ENCODE results near the gene OR13C9. TPM values are rescaled to one million over a fixed set of nuclear protein-coding genes. Genes with fewer than 3 reads are reported as not detected.

OR13C9 gene
- total RNA-seq, 4 donors from 2014 or later, result not detected

DNA sequence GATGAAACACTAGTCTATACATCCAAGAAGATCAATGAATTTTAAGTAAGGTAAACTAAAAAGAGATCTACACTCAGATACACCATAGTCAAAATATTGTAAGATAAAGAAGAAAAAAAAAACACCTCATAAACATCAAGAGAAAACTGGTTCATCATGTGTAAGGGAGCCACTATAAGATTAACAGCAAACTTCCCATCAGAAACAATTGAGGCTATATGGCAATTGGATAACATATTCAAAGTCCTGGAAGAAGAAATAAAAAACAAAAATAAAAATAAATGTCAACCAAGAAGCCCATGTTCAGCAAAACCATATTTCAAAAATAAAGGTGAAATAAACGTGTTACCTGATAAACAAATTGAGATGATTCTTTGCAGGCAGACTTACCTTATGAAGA is 45.4 kb downstream of the OR13C9 start:
- Histone ChIP-seq H3K9me3 (peaks cover 0 to 15% (median 10%) of the 10 kb centered on the region in 4 donors), H3K4me3 (no peak overlapping the region), H3K36me3 (no peaks in the 10 kb centered on the region), H3K4me1 (no peaks in the 10 kb centered on the region), H3K27me3 (no peaks in the 10 kb centered on the region), H3K27ac (replicated peaks in 1 of 4) (no peak overlapping the region)
- TF ChIP-seq EP300 (IDR thresholded peaks at IDR 0.05) (no peak), POLR2AphosphoS5 (IDR thresholded peaks at IDR 0.05) (no peak), POLR2A (IDR thresholded peaks at IDR 0.05; ENCODE audit: low read depth) (no peak)
- TF ChIP-seq, protein P1, sequence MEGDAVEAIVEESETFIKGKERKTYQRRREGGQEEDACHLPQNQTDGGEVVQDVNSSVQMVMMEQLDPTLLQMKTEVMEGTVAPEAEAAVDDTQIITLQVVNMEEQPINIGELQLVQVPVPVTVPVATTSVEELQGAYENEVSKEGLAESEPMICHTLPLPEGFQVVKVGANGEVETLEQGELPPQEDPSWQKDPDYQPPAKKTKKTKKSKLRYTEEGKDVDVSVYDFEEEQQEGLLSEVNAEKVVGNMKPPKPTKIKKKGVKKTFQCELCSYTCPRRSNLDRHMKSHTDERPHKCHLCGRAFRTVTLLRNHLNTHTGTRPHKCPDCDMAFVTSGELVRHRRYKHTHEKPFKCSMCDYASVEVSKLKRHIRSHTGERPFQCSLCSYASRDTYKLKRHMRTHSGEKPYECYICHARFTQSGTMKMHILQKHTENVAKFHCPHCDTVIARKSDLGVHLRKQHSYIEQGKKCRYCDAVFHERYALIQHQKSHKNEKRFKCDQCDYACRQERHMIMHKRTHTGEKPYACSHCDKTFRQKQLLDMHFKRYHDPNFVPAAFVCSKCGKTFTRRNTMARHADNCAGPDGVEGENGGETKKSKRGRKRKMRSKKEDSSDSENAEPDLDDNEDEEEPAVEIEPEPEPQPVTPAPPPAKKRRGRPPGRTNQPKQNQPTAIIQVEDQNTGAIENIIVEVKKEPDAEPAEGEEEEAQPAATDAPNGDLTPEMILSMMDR (IDR thresholded peaks at IDR 0.05), result no peak
- DNase-seq (ENCODE audit: extremely low spot score), result no peak
- WGBS, result 70% methylated on average over 1 of the region's 1 CpG
- intact Hi-C loops (cut with DNase I), result no loop called here

DNA sequence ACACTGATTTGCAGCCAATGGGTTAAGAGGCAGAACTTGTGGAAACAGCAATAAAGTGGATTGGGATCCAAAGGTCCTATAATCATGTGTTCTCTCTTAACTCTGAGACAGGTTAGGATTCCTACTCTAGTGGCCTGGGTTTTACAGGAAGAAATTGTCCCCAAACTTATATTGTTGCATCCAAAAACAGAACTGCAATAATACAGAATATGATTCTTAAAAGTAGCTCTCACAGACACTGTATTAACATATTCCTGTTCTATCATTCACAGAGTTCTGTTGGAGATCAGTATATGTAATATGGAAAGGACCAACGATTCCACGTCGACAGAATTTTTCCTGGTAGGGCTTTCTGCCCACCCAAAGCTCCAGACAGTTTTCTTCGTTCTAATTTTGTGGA is 49.1 kb downstream of the OR13C9 start, which contains the start of gene OR13C8:
TSS of gene OR13C8 (plus strand) at position 301 of the 400 bp plus-strand sequence. CDS start at position 301, 0 bp downstream.
- DNase-seq (ENCODE audit: extremely low spot score), result no peak
- TF ChIP-seq, protein P1 (IDR thresholded peaks at IDR 0.05), result no peak
- no peak for TF ChIP-seq EP300 (IDR thresholded peaks at IDR 0.05)
- no peak for TF ChIP-seq POLR2A (IDR thresholded peaks at IDR 0.05; ENCODE audit: low read depth)
- no peak for TF ChIP-seq POLR2AphosphoS5 (IDR thresholded peaks at IDR 0.05)
- Histone ChIP-seq H3K4me3 (no peak within 1 kb of the TSS), H3K4me1 (no peaks in the 10 kb centered on the region), H3K27me3 (no peaks in the 10 kb centered on the region), H3K9me3 (peaks cover 0 to 15% (median 10%) of the 10 kb centered on the region in 4 donors), H3K36me3 (no peaks in the 10 kb centered on the region), H3K27ac (replicated peaks in 1 of 4) (no peak within 1 kb of the TSS)
- intact Hi-C loops (cut with DNase I), result no loop called here
- WGBS, result 94% methylated on average over 4 of the region's 4 CpGs

Other genes starting within 250 kb of the OR13C9 start
- gene OR13F1, start 113.9 kb downstream of the OR13C9 start, total RNA-seq, result not detected
- not detected for gene OR13C4, start 91.0 kb downstream of the OR13C9 start, total RNA-seq
- not detected for gene OR13C3, start 81.3 kb downstream of the OR13C9 start, total RNA-seq
- gene OR13C8, start 49.0 kb downstream of the OR13C9 start, total RNA-seq, result not detected
- not detected for gene OR13C5, start 18.8 kb downstream of the OR13C9 start, total RNA-seq
- under 1 TPM in 1 of 4 donors, not detected in 3; 0.34 TPM for gene OR13C2, start 12.6 kb downstream of the OR13C9 start, total RNA-seq
- not detected for gene OR13D1, start 76.3 kb upstream of the OR13C9 start, total RNA-seq
- gene NIPSNAP3A, start 129.5 kb upstream of the OR13C9 start, total RNA-seq, result 10 to 100 TPM; 19.0 to 33.3 (median 29.7) TPM
- gene NIPSNAP3B, start 145.9 kb upstream of the OR13C9 start, total RNA-seq, result 1 to 10 TPM in 3 of 4 donors, under 1 TPM in 1; 0.42 to 5.1 (median 2.9) TPM